NCI-H146 treated with DMSO at 0.1 percent for 48 hours (cell line): Measurements from ENCODE around the gene ADGRV1.
"Not testable (repeated sequence)": the region's sequence is repeated elsewhere in the genome, so short reads cannot be mapped to it uniquely, and the experiment has no call there.

Experiments used
- DNase-seq: peaks from one replicate; lab custom pipeline; 2025; ENCODE audit not compliant: unreplicated experiment; lab: John Stamatoyannopoulos, UW

The ADGRV1 gene

DNA sequence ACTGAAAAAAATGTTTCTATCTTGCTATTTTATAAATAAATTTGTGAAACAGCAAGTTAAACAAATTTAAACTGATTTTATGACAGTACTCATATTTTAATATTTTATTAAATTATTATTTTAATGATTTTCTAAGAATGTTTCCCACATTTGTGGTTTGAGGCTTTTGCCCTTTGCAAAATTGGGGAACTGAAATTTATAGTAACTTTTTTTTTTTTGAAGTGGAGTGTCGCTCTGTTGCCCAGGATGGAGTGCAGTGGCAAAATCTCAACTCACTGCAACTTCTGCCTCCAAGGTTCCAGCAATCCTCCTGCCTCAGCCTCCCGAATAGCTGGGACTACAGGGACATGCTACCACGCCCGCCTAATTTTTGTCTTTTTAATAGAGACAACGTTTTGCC, 7.2 kb upstream of the ADGRV1 start:
- DNase-seq, result no peak

DNA sequence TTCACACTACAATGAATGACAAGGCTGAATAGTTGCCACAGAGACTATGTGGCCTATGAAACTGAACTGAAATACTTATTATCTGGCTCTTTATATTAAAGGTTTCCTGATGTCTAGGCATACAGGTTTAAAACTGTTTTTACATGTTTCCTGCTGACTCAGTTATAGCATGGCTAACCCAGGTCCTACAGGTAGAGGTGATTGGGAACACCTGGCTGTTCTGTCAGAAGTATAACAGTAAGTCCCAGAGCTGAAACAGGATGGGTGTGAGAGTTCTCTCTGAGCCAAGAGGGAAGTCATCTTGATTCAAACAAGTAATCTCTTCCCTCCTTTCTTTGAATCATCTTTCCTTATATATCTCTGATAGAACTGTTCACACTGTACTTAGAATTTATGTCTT, 4.9 kb upstream of the ADGRV1 start:
- DNase-seq, result no peak

DNA sequence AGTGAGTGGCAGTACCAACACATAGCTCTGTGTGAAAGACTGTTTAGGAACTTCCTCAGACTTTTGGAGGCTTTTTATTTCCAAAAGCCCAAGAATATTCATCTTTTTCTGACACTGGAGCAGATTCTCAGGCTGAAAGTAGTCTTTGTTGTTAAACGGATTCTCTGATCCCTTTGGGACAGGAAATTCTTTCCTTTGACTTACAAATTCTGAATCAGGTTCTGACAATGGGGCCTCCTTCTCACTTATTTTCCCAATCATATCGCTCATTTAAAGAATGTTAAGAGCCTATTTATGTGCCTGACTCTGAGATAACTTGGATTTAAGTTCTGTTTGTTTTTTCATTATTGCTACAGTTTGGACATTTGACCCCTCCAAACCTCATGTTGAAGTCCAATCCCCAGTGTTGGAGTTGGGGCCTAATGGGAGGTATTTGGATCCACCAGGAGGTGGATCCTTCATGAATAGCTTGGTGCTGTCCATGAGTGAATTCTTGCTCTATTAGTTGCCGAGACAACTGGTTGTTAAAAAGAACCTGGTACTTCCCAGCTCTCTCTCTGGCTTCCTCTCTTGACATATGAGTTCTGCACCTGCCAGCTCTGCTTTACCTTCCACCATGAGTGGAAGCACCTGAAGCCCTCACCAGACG, 4.1 kb upstream of the ADGRV1 start:
- DNase-seq, result no peak

DNA sequence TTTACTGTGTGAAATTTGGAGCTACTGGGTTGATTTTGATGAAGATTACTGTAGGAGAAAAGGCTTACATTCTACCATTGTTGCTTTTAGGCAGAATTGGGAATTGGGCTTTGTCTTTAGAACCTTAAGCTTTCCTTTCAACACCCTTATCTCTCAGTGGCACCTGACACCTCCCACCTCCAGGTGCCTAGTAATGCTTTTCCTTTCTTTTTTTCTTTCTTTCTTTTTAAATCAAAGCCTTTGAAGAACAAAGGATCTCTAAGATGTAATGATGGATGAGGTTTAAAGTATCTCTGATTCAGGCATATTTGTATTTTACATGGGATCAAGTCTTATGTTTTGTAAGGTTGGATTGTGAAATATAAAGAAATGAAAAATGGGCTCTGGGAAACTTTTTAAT, 2.9 kb upstream of the ADGRV1 start:
- DNase-seq, result no peak

DNA sequence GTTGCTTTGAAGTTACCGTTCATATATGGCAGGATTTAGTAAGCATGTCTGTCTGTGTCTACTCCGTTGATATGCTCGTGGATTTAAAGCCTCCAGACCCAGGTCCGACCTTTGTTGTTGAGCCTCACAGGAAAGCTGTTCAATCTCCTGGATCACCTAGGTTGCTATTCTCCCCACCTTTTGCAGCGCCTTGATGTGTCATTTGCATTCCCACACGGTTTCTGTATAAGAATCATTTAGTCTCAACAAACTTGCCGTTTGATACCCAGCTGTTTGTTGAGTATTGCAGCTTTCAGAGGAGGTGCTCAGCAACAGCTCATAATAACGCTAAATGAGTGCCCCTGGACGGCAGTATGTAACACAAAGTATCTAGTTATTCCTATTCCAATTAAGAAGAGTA, 1.2 kb upstream of the ADGRV1 start:
- DNase-seq, result peak; percentile 35

DNA sequence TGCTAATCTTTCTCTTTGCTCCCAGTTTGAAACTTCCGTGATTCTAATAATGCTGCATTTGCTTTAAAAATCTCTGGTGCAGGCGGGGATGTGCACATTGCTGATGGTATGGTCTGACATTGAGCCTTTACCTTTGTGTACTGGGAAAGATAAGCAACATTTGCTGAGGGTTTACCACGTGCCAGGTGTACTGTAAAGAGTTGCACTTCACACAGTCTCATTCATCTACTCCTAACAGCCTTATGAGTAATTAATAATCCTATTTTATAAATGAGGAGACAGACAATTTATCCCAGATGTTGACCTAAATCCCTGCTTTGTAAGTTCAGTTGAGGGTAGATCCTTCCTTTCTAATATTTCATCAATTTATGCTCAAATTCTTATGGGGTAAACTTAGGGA, 726 bp upstream of the ADGRV1 start:
- DNase-seq, result peak; percentile 39

DNA sequence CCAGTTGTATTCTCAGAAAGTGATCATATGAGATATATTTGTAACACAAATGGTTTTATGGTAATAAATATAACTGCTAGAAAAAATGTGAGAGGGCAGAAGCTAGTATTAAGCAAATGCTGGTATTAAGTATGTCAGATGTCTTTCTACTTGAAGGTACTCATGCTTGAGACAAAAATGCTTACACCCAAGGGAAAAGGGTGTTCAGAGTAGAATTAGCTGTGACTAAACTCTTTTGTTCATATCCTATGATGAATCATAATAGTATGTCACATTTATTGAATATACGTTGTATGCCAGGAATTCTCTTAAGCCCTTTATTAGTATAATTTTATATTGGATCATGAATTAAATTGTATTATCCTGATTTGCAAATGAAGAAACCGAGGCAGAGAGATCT, 2.2 kb downstream of the ADGRV1 start:
- DNase-seq, result no peak

DNA sequence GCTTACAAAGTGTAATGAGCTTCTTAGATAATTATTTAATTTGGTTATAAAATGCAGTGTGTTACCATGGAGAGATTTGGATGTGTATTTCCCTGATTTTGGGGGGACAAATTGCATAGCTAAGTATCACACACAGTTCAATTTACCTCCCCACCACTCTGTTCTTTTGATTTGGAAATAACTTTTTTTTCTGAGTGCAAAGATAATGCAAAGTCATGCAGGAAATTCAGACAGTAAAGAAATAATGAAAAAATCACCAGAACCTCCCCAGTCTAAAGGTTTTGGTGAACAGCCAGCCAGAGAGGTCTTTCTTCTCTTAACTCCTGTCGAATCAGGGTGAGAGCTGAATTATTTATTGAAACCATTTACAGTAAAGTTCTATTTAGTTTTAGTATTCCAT, 3.2 kb downstream of the ADGRV1 start:
- DNase-seq, result no peak

DNA sequence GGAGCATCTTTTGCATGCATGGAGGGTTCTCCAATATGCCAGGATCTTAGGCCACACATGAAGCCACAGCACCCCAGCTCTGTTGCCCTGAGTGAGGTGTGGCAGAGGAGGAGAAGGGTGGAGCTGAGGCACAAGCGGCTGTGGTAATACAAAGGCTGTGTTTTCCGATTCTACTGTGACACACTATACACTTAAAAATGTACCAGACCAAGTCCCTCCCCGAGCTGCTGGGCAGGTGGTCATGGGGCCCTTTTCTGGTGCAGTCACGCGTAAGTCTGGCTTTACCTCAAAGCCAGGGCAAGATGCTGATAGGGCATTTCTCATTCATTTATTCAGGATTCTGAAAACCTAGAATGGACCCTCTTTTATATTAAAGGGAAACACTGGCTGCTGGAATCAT, 3.7 kb downstream of the ADGRV1 start:
- peak; percentile 30 for DNase-seq

DNA sequence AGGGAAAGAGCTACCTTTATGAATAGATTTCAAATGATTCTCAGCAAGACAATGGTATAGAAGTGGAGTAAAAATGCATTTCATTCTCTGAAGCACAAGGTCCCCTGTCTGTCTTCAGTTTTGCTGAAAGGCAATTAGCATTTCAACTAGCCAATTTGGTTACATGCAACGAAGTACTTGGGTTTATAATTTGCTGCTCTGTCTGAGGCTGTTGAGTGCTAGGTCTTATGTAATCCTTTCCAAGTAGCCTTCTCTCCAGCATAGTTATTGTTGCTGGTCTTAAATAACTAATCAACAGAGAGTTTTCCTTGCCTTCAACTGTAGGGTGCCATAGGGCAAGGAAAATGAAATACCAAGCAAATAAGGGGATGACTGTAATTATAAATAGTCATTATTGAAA, 4.5 kb downstream of the ADGRV1 start:
- no peak for DNase-seq

DNA sequence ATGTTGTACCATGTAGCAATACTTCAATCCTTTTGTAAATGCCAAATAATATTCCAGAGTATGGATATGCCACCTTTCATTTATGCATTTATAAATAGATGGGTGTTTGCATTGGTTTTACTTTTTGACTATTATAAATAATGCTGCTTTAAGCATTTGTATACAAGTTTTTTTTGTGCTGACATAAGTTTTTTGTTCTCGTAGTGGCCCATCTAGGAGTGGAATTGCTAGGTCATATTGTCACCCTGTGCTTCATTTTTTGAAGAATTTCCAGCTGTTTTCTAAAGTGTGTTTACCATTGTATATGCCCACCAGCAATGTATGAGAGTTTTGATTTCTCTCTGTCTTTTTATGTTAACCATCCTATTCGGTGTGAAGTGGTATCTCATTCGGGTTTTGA, 6.9 kb downstream of the ADGRV1 start:
- no peak for DNase-seq

DNA sequence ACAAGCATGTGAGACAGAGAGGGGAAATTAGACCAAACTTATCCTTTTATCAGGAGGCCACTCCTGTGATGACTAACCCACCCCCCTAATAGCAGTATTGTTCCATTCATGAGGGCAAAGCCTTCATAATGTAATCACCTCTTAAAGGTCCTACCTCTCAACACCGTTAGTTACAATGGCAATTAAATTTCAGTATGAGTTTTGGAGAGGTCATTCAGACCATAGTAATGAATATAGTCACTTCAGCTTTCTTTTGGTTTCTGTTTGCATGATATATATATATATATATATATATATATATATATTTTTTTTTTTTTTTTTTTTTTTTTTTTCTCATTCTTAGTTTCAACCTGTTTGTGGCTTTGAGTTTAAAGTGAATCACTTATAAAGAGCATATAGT, 10.5 kb downstream of the ADGRV1 start:
- DNase-seq, result no peak

DNA sequence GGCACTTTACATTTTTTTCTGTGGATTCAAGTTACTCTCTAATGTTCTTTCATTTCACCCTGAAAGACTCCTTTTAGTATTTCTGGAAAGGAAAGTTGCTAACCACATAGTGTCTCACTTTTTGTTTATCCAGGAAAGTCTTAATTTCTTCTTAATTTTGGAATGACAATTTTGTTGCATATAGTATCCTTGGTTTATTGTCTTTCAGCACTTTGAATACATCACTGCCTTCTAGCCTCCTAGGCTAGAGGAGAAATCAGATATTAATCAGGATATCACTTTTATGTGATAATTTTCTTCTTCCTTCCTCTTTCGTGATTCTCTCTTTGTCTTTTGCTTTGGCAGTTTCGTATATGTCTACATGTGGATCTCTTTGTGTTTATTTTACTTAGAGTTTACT, 11.4 kb downstream of the ADGRV1 start:
- no peak for DNase-seq

DNA sequence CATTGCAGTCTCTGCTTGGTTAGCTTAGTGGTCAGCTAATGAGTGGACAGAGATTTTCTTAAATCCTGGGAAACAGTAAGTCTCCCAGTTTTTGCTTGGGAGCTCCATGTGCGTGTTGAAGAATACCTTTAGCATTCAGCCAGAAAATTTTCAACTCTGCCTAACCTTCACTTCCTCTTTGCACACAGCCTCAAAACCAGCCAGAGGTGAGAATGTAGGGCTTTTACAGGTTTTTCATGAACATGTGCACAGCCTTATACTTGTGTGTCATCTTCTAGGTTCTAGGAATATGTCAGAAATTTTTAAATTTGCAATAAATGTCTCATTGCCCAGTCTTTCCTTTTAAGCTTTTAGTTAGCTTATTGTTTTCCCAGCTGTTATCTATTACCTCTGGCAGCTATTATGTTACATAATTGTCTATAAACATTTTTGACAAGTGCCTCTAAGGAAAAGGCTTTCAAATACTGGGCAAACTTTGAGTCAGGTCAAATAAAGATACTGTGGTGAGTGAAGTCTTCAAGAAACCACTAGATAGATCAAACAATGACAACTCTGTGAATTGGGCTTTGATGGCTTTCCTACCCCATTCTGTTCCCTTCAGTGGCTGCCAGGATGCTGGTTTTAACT, 12.7 kb downstream of the ADGRV1 start:
- no peak for DNase-seq

DNA sequence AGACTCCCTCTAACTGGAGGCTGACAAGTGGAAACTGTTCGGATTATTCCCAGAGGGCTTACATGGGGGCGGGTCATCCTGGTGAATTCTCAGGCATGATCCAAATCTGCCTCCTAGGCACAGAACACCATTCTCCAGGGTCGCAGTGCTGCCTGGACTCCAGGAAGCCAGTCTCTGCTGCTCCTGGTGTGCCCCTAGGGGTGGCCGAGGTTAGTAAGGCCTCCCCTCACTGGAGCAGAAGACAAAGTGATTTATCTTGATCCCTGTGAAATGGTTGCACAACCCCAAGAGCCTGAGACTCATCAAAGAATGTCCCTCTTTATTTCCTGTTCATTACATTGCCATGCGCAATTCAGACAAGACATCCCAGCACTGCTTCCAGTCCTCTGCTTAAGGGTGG, 17.1 kb downstream of the ADGRV1 start:
- DNase-seq, result no peak

DNA sequence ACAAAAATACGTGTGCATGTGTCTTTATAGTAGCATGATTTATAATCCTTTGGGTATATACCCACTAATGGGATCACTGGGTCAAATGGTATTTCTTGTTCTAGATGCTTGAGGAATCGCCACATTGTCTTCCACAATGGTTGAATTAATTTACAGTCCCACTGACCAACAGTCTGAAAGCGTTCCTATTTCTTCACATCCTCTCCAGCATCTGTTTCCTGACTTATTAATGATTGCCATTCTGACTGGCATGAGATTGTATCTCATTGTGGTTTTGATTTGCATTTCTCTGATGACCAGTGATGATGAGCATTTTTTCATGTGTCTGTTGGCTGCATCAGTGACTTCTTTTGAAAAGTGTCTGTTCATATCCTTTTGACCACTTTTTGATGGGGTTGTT, 18.0 kb downstream of the ADGRV1 start:
- not testable (repeated sequence) for DNase-seq

DNA sequence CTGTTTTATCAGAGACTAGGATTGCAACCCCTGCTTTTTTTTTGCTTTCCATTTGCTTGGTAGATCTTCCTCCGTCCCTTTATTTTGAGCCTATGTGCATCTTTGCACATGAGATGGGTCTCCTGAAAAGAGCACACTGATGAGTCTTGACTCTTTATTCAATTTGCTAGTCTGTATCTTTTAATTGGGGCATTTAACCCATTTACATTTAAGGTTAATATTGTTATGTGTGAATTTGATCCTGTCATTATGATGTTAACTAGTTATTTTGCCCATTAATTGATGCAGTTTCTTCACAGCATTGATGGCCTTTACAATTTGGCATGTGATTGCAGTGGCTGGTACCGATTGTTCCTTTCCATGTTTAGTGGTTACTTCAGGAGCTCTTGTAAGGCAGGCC, 21.3 kb downstream of the ADGRV1 start:
- not testable (repeated sequence) for DNase-seq

DNA sequence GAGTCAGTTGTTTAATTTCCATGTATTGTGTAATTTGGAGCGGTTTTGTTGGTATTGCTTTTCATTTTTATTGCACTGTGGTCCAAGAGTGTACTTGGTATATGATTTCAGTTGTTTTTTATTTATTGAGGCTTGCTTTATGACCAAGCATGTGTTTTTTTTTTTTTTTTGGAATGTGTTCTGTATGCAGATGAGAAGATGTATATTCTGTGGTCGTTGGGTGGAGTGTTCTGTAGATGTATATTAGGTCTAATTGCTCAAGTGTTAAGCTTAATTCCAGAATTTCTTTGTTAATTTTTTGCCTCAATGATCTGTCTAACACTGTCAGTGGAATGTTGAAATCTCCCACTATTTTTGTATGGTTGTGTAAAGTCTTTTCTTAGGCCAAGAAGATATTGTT, 23.4 kb downstream of the ADGRV1 start:
- no peak for DNase-seq

DNA sequence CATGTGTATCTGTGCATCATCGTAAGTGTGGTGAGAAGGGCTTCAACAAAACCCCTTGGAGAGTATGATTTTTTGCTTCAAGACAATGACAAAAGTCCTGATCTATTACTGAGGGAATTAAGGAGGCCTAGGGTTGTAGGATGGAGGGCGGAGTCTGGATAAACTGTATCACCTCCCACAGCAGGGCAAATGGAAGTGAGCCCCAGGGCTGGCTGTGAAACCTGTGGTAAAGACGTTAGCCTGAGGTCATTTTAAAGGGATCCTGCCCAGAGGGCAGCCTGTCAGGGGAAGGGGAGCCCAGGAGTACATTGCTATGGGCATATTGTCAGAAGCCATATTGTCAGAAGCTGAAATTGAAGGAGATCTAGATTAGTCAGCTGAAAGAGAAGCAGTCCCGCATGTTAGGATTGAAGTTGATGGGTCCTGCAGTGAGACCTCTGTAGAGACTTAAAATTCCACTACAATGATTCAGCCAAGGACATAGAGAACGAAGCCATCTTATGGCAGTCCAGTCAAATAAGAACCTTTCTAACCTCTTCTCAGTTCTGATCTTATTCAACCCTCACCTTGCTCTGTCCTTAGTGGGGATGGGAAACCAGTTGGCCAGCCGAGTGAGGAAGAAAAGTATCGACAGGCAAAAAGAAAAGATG, 26.9 kb downstream of the ADGRV1 start:
- DNase-seq, result no peak

DNA sequence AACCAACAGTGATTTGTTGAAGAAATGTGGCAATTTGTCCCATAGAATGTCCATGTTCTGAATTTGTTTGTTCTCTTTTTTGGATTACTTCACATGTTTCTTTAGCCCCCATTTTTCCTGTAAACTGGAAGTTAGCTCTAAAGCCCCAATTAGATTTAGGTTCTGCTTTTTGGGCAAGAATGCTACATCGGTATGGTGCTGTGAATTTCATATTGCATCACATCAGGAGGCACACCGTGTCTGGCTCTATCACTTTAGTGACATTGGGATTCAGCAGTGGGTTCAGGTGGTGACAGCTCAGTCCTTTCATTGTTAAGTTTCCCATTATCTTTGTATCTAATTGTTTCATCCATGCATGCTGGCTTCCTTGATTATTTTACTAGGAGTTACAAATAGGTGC, 27.9 kb downstream of the ADGRV1 start:
- no peak for DNase-seq

DNA sequence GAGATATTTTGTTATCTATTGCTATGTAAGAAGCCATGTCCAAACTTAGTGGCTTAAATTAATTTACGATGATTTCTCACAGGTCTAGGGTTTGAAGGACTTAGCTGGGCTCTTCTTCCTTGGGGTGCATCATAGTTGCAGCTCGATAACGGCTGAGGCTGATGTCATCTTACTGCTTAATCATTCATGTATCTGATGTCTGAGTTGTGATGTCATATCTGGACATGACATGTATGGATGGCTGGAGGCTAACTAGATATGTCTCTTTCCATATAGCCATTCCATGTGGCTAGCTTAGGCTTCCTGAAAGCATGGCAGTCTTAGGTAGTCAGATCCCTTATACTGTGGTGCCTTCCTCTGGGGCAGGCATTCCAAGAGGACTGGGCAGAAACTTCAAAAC, 31.6 kb downstream of the ADGRV1 start:
- DNase-seq, result no peak

DNA sequence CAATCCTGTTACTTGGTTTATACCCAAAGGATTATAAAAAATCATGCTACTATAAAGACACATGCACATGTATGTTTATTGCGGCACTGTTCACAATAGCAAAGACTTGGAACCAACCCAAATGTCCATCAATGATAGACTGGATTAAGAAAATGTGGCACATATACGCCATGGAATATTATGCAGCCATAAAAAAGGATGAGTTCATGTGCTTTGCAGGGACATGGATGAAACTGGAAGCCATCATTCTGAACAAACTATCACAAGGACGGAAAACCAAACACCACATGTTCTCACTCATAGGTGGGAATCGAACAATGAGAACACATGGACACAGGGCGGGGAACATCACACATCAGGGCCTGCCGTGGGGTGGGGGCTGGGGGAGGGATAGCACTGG, 34.5 kb downstream of the ADGRV1 start:
- DNase-seq, result not testable (repeated sequence)

DNA sequence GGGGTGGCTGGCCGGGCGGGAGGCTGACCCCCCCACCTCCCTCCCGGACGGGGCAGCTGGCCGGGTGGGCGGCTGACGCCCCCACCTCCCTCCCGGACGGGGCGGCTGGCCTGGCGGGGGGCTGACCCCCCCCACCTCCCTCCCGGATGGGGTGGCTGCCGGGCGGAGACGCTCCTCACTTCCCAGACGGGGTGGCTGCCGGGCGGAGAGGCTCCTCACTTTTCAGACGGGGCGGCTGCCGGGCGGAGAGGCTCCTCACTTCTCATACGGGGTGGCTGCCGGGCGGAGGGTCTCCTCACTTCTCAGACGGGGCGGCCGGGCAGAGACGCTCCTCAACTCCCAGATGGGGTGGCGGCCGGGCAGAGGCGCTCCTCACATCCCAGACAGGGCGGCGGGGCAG, 37.2 kb downstream of the ADGRV1 start:
- not testable (repeated sequence) for DNase-seq
